ENCODE results near the gene HBEGF. TPM values are rescaled to one million over a fixed set of nuclear protein-coding genes. Genes with fewer than 3 reads are reported as not detected.

Gene HBEGF
- total RNA-seq, 2 experiments from 2014 or later, result 4.7 to 20.2 TPM

DNA sequence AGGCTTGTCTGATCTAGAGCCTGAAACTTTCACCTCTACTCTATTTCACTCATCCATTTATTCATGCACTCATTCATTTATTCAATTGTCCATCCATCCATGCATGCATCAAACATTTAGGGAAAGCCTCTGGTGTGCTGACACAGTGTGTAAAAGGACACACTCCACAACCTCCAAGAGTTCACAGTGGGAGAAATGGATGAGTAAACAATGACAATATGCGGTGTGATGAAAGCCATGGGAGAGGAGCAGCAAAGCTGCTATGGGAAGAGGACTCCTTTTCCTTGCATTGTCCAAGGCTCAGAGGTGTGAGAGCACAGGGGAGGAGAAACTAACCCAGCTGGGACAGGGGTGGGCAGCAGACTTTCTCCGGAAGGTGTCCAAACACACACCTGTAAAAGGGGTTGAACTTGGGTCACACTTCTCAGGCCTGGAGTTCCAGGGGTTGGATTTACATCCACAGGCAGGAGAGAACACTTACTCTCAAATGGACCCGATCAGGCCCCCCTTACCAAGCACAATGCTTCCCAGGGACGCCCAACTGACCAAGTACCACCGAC, 22.3 kb downstream of the HBEGF start:
- no peak for DNase-seq (ENCODE audit: low spot score)
- H2AFZ ChIP-seq (ENCODE audit: low read length), result no peak overlapping the region
- H3K4me3 ChIP-seq (ENCODE audit: low read depth, low read length, poor library complexity, severe bottlenecking), result no peak overlapping the region
- no TSS peak for BruUV-seq (replicated peaks)
- H3K27ac ChIP-seq (ENCODE audit: low read depth, low read length, poor library complexity, severe bottlenecking), result no peak overlapping the region
- no peaks in the 10 kb centered on the region for H3K9me3 ChIP-seq (ENCODE audit: low read length)
- no peaks in the 10 kb centered on the region for H3K9me2 ChIP-seq (ENCODE audit: insufficient read depth, low read length)
- TF ChIP-seq, protein P1, sequence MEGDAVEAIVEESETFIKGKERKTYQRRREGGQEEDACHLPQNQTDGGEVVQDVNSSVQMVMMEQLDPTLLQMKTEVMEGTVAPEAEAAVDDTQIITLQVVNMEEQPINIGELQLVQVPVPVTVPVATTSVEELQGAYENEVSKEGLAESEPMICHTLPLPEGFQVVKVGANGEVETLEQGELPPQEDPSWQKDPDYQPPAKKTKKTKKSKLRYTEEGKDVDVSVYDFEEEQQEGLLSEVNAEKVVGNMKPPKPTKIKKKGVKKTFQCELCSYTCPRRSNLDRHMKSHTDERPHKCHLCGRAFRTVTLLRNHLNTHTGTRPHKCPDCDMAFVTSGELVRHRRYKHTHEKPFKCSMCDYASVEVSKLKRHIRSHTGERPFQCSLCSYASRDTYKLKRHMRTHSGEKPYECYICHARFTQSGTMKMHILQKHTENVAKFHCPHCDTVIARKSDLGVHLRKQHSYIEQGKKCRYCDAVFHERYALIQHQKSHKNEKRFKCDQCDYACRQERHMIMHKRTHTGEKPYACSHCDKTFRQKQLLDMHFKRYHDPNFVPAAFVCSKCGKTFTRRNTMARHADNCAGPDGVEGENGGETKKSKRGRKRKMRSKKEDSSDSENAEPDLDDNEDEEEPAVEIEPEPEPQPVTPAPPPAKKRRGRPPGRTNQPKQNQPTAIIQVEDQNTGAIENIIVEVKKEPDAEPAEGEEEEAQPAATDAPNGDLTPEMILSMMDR (conservative IDR thresholded peaks at IDR 0.05; ENCODE audit: low read length), result no peak
- no peak for TF ChIP-seq EZH2phosphoT487 (IDR thresholded peaks at IDR 0.05; ENCODE audit: borderline replicate concordance, low read depth, low read length)
- ChIA-PET CTCF (ENCODE audit: unreplicated experiment) (no interaction called here), POLR2A (interaction anchor here (0.6 to 1.0 kb wide), 3 partner anchors 12 to 22 kb away, joined by 3 to 4 read pairs (median 3); no protein-coding TSS in a partner anchor)
- intact Hi-C loops (cut with micrococcal nuclease; ENCODE audit: unreplicated experiment), result no loop called here
- no peaks in the 10 kb centered on the region for H3K36me3 ChIP-seq (ENCODE audit: insufficient read depth, low read length)
- H3K4me2 ChIP-seq (ENCODE audit: low read length), result no peak overlapping the region
- H3K4me1 ChIP-seq (ENCODE audit: insufficient read depth, low read length, poor library complexity, severe bottlenecking), result peaks cover 9% of the 10 kb centered on the region
- H3K79me2 ChIP-seq (ENCODE audit: insufficient read depth, low read depth, low read length), result no peaks in the 10 kb centered on the region
- H4K20me1 ChIP-seq (ENCODE audit: insufficient read depth, low read length), result no peaks in the 10 kb centered on the region

DNA sequence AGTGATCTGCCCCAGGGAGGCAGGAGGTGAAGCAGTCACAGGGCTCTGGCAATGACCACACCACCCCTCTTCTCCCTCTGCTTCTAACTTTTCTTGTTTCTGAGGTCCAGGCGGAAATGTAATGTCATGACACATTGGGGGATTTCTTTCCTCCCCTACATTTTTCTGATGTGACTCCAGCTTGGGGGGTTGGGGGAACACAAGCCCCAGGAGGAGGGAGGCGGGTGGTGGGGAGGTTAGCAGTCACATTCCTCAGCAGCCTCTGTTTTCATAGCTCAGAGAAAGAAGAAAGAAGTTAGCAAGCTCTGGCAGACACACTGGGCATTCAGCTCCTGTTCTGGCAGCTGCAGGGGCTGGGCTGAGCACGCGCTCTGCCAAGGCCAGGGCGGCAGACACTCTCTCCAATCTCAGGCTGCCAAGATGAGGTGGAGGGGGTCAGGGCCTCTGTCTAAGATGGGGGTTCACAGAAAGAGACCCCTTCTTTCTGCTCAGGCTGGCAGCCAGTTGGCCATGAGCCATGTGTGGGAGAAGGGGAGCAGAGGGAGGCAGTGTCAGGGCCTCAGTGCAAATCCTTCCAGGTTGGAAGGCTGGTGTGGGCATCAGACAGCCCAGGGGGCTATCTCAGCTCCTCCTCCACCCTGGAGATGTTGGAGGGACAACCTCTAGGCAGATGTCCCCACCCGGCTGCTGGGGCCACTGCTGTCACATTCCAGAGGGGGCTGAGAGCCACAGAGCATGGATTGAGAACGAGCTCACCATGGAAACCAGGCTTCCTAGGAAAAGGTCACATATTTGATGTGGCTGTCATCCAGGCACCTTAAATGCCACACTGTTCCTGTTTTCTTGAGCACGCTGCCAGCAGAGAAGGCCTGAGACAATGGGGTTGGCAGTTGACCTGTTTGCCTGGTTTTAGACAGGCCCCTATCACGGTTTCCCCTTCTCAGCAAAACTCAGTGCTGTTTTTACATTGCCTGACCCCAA, 23.4 kb downstream of the HBEGF start:
- H3K9me3 ChIP-seq (ENCODE audit: low read length), result no peaks in the 10 kb centered on the region
- TF ChIP-seq, protein P1 (conservative IDR thresholded peaks at IDR 0.05; ENCODE audit: low read length), result no peak
- TF ChIP-seq EZH2phosphoT487 (IDR thresholded peaks at IDR 0.05; ENCODE audit: borderline replicate concordance, low read depth, low read length), result no peak
- no peak for DNase-seq (ENCODE audit: low spot score)
- POLR2A ChIA-PET, result no interaction called here
- H3K9me2 ChIP-seq (ENCODE audit: insufficient read depth, low read length), result no peaks in the 10 kb centered on the region
- peaks cover 7% of the 10 kb centered on the region for H3K4me1 ChIP-seq (ENCODE audit: insufficient read depth, low read length, poor library complexity, severe bottlenecking)
- H3K4me3 ChIP-seq (ENCODE audit: low read depth, low read length, poor library complexity, severe bottlenecking), result no peak overlapping the region
- CTCF ChIA-PET (ENCODE audit: unreplicated experiment), result no interaction called here
- no peak overlapping the region for H3K27ac ChIP-seq (ENCODE audit: low read depth, low read length, poor library complexity, severe bottlenecking)
- intact Hi-C loops (cut with micrococcal nuclease; ENCODE audit: unreplicated experiment), result no loop called here
- no peaks in the 10 kb centered on the region for H4K20me1 ChIP-seq (ENCODE audit: insufficient read depth, low read length)
- BruUV-seq (replicated peaks), result no TSS peak
- no peaks in the 10 kb centered on the region for H3K36me3 ChIP-seq (ENCODE audit: insufficient read depth, low read length)
- no peak overlapping the region for H3K4me2 ChIP-seq (ENCODE audit: low read length)
- H3K79me2 ChIP-seq (ENCODE audit: insufficient read depth, low read depth, low read length), result no peaks in the 10 kb centered on the region
- no peak overlapping the region for H2AFZ ChIP-seq (ENCODE audit: low read length)
